GM20431 (cell line): ENCODE results near the gene TET2.
"Not testable (repeated sequence)": the region's sequence is repeated elsewhere in the genome, so short reads cannot be mapped to it uniquely, and the experiment has no call there.

Source experiments
- in situ Hi-C: fragments of 300-500 bp; cut with MseI, MboI; formaldehyde crosslinking; loops from one replicate; pipeline ENCODE4 v1.15.0; 2020; ENCODE audit warnings: low sequenced_read_pairs; ENCODE audit not compliant: unreplicated experiment

The TET2 gene

GRCh38 chr4:105276361-105277104 lies 129.9 kb downstream of the TET2 start:
- in situ Hi-C loops = no loop called here

GRCh38 chr4:105277702-105278101 lies 131.0 kb downstream of the TET2 start:
- in situ Hi-C loops = no loop called here

GRCh38 chr4:105279314-105279713 lies 132.6 kb downstream of the TET2 start:
- in situ Hi-C loops = no loop called here

- in situ Hi-C loops = no loop called here
These were observed 133.9 kb downstream of the TET2 start for GRCh38 chr4:105280338-105281123.

GRCh38 chr4:105281124-105281415 lies 134.4 kb downstream of the TET2 start:
- in situ Hi-C loops = no loop called here

GRCh38 chr4:105282489-105282888 lies 135.8 kb downstream of the TET2 start:
- in situ Hi-C loops = no loop called here

GRCh38 chr4:105283501-105283900 lies 136.8 kb downstream of the TET2 start:
- in situ Hi-C loops = no loop called here

- in situ Hi-C loops = no loop called here
These were observed 141.4 kb downstream of the TET2 start for GRCh38 chr4:105288121-105288520.

- in situ Hi-C loops = no loop called here
These were observed 145.2 kb downstream of the TET2 start for GRCh38 chr4:105291925-105292324.

GRCh38 chr4:105293360-105293759 lies 146.7 kb downstream of the TET2 start:
- in situ Hi-C loops = no loop called here

- in situ Hi-C loops = no loop called here
These were observed 150.0 kb downstream of the TET2 start for GRCh38 chr4:105296672-105297071.

GRCh38 chr4:105299027-105299426 lies 152.4 kb downstream of the TET2 start:
- in situ Hi-C loops = not testable (repeated sequence)

- in situ Hi-C loops = no loop called here
These were observed 157.4 kb downstream of the TET2 start for GRCh38 chr4:105304085-105304484.

GRCh38 chr4:105305019-105305836 lies 158.6 kb downstream of the TET2 start:
- in situ Hi-C loops = no loop called here

GRCh38 chr4:105306158-105306781 lies 159.6 kb downstream of the TET2 start:
- in situ Hi-C loops = no loop called here

GRCh38 chr4:105306820-105307219 lies 160.1 kb downstream of the TET2 start:
- in situ Hi-C loops = no loop called here

GRCh38 chr4:105318486-105318885 lies 171.8 kb downstream of the TET2 start:
- in situ Hi-C loops = no loop called here

GRCh38 chr4:105327222-105327621 lies 180.5 kb downstream of the TET2 start:
- in situ Hi-C loops = no loop called here

GRCh38 chr4:105327956-105328355 lies 181.3 kb downstream of the TET2 start:
- in situ Hi-C loops = no loop called here

- in situ Hi-C loops = no loop called here
These were observed 182.4 kb downstream of the TET2 start for GRCh38 chr4:105329081-105329480.
